HG02798 (cell line): ENCODE data around the gene CPAMD8.

ENCODE experiments used
- ATAC-seq: cut with Tn5 transposase; IDR thresholded peaks from one replicate; pipeline ENCODE4 v1.9.1; 2021; ENCODE audit warnings: mild to moderate bottlenecking; ENCODE audit not compliant: unreplicated experiment, poor library complexity

Gene CPAMD8

GRCh38 chr19:17026706-17027534 is at the start of gene CPAMD8:
TSS of gene CPAMD8 (minus strand) at chr19:17026810. CDS start at chr19:17026642, 168 bp downstream.
- no peak for ATAC-seq

DNA sequence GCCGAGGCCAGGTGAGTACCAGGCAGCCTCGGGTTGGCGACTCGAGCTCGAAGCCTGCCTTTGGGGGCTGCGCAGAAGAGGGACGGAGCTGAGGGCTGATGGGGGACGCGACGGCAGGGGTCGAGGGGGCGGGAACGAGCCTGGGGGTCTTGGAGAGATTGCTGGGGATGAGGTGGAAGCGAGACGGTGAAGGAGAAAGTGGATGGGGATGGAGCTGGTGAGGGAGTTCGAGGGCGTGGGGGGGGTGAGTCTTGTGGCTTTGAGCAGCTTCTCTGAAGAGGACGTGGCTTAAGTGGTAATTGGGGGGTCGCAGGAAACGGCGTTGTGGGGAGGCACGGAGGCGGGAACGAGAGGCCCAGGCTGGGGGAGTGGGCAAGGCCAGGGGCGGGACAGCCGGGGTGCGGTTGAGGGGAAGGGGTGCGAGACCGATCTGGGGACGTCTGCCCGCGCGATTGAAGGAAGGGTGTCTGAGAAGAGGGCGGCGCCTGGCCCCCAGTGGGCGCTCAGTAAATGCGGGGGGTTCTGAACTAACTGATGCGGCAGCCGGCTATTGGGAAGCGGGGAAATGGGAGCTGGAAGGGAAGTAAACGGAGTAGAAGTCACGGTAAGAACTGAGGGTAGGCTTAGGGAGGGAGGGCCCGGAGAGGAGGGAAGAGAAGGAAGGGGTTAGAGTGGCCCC is 49.4 kb upstream of the CPAMD8 start:
- no peak for ATAC-seq

DNA sequence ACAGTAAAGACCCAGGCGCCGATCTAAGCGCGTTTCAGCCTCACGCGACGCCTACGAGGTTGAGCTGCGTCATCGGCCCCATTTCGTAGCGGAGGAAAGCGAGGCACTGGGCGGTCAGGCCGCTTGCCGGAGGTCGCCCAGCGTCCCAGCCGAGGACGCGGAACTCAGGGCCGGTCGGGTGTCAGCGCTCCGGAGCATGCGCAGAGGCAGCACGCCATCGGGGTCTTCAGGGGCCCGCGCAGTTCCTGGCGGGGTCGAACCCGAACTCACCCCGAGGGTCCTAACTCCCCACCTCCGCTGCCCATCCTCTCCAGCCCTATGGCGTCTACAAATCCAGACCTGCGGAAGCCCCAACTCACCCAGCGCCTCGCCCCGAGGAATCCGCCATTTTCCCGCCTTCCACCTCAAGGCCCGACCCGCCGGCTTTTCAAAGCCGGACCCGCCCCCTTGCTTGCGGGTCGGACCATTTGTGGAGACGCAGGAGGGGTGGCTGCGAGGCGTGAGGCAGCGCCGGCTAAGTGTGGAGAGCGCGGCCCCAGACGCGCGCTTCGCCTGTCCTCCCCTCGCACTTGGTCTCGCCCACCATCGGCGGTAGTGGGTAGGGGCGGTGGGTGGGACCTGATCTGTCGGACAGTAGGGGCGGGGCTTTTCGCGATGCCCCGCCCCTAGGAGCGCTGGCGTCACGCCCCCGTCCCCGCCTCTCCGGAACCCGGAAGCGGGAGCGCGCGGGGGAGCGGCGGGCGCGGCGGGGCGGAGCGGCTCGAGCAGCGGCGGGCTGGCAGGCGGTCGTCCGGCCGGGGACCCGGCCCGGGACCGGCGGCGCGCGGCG is 48.6 kb upstream of the CPAMD8 start, which contains the start of the genes HAUS8 and MYO9B:
Gene HAUS8, minus strand, starts transcription at position 418 of the 829 bp plus-strand sequence. Its CDS starts 30 bp downstream, at position 388.
Gene MYO9B, plus strand, starts transcription at position 743 of the 829 bp plus-strand sequence. CDS start 25,941 bp downstream, outside the sequence.
- ATAC-seq: peak; percentile 88

GRCh38 chr19:17074634-17075034 is 48.0 kb upstream of the CPAMD8 start:
- ATAC-seq: no peak

GRCh38 chr19:17073869-17074633 is 47.4 kb upstream of the CPAMD8 start:
- ATAC-seq: no peak

DNA sequence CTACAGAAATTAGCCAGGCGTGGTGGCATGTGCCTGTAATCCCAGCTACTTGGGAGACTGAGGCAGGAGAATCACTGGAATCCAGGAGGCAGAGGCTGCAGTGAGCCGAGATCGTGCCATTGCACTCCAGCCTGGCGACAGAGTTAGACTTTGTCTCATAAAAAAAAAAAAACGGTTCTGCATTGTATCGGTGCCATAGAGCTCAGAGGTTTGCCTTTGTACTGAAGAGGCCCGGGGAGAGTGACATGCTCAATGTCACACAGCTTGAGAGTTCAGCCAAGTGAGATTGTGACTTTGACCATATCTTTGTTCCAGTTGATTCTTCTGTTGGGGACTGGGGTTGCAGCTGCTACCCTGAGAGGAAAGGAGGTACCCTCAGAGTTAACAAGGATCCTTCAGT is 44.3 kb upstream of the CPAMD8 start:
- ATAC-seq: no peak

DNA sequence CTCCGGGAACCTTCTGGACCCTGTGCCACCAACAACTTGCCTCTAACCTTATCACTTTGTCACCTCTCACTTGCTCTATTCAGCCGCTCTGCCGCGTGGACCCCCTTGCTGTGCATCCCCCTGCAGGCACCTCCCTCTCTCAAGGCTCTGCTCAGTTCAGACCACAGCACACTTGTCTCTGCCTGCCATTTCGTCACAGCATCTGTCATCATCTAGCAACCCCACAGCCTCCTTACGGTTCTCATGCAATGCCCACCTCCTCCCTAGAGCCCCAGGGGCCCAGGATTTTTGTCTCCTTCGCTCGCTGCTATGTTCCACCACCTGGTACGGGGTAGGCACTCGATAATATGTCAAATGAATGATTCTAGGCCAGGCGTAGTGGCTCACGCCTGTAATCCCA is 43.8 kb upstream of the CPAMD8 start:
- no peak for ATAC-seq

DNA sequence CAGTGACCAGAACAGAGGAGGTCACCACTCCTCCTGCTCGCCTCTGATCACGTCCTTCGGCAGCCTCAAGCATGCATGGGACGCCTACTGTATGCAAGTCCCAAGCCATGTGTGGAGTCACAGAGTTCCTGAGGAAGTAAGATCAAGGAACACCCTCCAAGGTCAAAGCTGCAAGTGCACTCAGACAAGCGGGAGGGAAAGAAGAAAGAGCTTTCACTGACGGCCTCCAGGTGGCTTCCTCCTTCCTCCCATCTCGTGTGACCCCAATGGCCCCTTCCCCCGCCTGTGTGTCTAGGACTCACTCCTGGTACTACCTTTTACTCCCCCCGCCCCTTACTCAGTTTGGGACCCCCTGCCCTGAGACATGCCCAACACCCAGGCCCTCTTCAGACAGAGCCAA is 42.6 kb upstream of the CPAMD8 start:
- ATAC-seq: no peak

- no peak for ATAC-seq
Observed at GRCh38 chr19:17063428-17063827, 36.8 kb upstream of the CPAMD8 start.

DNA sequence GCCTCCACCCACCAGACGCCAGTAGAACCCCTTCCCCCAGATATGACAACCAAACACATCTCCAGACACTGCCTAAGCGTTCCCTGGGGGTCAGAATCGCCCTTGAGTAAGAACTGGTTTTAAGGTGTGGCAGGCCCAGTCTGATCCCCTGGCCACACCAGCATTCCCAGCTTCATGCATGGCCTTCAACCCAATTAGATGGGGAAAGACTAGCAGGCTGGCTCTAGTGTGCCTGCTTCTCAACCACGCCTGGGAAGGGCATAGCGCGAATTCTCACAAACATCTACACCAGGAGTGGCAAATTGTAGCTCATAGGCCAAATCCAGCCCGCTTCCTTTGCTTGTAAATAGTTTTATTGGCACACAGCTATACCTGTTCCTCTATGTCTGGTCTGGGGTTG is 35.1 kb upstream of the CPAMD8 start:
- ATAC-seq: no peak

DNA sequence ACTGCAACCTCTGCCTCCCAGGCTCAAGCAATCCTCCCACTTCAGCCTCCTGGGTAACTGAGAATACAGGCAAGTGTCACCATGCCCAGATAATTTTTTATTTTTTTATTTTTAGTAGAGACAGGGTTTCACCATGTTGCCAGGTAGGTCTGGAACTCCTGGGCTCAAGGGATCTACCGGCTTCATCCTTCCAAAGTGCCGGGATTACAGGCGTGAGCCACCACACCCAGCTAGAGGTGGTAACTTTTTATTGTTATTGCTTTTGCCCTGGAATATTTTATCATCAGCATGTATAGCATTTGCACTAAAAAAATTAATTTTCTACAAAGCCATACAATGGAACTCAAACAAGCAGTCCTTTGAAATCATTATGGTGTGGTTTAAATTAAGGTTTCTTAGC is 34.6 kb upstream of the CPAMD8 start:
- ATAC-seq: no peak

DNA sequence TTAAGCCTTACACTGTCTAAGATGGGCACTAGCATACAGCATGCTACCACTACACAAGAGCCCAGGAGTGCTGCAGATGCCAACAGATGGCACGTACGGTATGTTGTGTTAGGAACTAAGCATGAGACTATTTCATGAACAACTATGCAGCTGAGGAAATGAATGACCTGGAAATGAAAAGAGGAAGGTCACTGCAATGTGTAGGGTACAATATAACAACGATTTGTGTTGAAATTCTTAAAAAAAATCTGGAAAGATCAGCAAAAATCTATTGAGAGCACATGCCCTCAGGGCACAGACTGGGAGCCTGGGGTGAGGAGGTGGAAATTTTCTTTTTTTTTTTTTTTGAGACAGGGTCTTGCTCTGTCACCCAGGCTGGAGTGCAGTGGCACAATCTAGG is 34.2 kb upstream of the CPAMD8 start:
- no peak for ATAC-seq

DNA sequence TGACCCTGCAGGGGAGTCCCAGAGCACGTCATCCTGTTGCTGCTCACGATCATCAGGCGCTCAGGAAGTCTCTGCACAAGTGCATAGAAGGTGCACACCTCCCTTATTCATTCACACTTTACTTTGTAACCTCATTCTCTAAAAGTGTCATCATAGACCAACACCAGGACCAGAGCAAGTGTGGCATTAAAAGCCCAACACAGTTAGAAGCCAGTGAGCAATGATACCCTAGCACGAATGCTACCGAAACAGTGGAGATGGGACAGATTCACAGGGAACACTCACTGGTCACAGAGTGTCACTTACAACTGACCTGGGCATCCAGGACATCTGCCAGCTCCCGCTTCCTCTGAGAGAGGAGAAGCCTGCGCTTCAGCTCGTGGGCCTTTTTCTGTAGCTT is 31.6 kb upstream of the CPAMD8 start:
- no peak for ATAC-seq

DNA sequence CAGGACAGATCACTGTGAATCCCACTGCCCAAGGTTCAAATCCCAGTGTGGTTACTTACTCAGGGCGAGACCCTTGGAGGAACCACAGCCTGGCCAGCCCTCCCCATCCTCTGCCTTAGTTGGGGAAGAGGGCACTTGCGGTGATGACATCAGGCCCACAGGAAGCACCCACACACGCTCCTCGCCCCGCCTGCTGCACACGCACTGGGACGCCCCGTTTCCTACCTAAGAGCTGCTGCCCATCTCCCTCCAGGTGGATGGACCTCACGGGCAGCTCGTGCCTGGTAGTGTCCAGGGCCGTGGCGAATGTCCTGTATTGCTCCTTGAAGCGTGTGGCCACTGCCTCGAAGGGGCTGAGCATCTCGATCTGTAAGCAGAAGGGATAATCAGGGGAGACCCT is 29.0 kb upstream of the CPAMD8 start:
- no peak for ATAC-seq

DNA sequence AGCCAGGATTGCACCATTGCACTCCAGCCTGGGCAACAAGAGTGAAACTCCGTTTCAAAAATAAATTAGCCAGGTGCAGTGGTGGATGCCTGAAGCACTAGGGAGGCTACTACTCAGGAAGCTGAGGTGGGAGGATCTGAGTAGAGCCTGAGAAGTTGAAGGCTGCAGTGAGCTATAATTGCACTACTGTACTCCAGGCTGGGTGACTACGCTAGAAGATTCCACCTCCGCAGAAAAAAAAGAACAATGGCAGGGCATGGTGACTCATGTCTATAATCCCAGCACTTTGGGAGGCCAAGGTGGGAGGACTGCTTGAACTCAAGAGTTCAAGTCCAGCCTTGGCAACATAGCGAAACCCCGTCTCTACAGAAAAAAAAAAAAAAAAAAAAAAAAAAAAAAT is 28.1 kb upstream of the CPAMD8 start:
- ATAC-seq: no peak

GRCh38 chr19:17052439-17052838 is 25.8 kb upstream of the CPAMD8 start:
- no peak for ATAC-seq

GRCh38 chr19:17049711-17050280 is 23.2 kb upstream of the CPAMD8 start:
- ATAC-seq: no peak

GRCh38 chr19:17048885-17049453 is 22.4 kb upstream of the CPAMD8 start:
- ATAC-seq: no peak

GRCh38 chr19:17045907-17046502 is 19.4 kb upstream of the CPAMD8 start:
- no peak for ATAC-seq
